Ectodermal cell (in vitro differentiated cells): ENCODE data around the gene CASKIN2.
A peak's percentile ranks its signal among the peaks of the same experiment; 100 is the strongest.

Experiments used
- H3K27ac ChIP-seq: 2 replicates; pipeline ENCODE4 v1.7.0; 2013; ENCODE audit warnings: mild to moderate bottlenecking, low read depth, low read length; ENCODE audit not compliant: insufficient read depth, poor library complexity, severe bottlenecking
- H3K27me3 ChIP-seq: 2 replicates; pipeline ENCODE4 v1.7.0; 2013; ENCODE audit warnings: mild to moderate bottlenecking, low read length; ENCODE audit not compliant: insufficient read depth, control insufficient read depth, poor library complexity, severe bottlenecking
- H3K36me3 ChIP-seq: one replicate; pipeline ENCODE4 v1.7.0; 2013; ENCODE audit warnings: low read length; ENCODE audit not compliant: control insufficient read depth, insufficient read depth
- H3K4me1 ChIP-seq: one replicate; pipeline ENCODE4 v1.7.0; 2013; ENCODE audit warnings: low read length; ENCODE audit not compliant: control insufficient read depth, insufficient read depth
- H3K4me3 ChIP-seq: 2 replicates; pipeline ENCODE4 v1.7.0; 2013; ENCODE audit warnings: low read depth, low read length, control low read depth; ENCODE audit not compliant: insufficient read depth
- H3K9me3 ChIP-seq: 2 replicates; pipeline ENCODE4 v1.7.0; 2013; ENCODE audit warnings: mild to moderate bottlenecking, low read length, moderate library complexity; ENCODE audit not compliant: control insufficient read depth
- WGBS, 2 experiments: methylation state at CpG; one replicate each; pipeline ENCODE4 v1.1.7; 2013; ENCODE audit warnings: missing lambda C conversion rate in 2 of 2; 5-methylcytosine and 5-hydroxymethylcytosine counted together

Gene CASKIN2

DNA sequence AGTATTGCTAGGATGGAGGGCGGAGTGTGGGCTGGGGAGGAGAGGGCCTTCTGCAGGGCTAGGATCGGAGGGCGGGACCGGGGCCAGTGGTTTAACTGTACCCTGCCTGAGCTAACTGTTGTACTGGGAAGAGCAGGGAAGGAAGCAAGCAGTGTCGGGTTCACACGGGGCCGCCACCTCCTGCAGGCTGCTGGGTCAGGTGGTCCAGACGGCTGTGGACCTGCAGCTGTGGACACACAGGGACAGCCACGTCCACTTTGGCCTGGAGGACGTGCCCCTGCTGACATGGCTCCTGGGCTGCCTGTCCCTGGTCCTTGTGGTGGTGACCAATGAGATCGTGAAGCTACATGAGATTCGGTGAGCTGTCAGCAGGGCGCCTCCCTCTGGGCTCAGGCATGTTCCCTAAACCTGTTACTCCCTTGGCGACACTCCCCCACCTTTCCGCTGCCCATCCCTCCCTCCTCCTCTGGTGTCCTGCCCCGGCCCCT is 16.6 kb downstream of the CASKIN2 start:
- WGBS, 2 experiments, result 79 to 81% methylated on average over 16 of the region's 16 CpGs
- H3K27me3 ChIP-seq, result no peaks in the 10 kb centered on the region
- no peak overlapping the region for H3K4me3 ChIP-seq
- H3K27ac ChIP-seq, result peak overlapping the region; percentile 44
- H3K4me1 ChIP-seq, result no peaks in the 10 kb centered on the region
- H3K36me3 ChIP-seq, result peaks cover 6% of the 10 kb centered on the region
- no peaks in the 10 kb centered on the region for H3K9me3 ChIP-seq

GRCh38 chr17:75498039-75498725 is 17.2 kb downstream of the CASKIN2 start:
- 92% methylated on average over 21 of the region's 21 CpGs for WGBS, 2 experiments
- H3K4me3 ChIP-seq, result no peak overlapping the region
- no peaks in the 10 kb centered on the region for H3K27me3 ChIP-seq
- H3K27ac ChIP-seq, result no peak overlapping the region
- no peaks in the 10 kb centered on the region for H3K9me3 ChIP-seq
- no peaks in the 10 kb centered on the region for H3K4me1 ChIP-seq
- peaks cover 11% of the 10 kb centered on the region for H3K36me3 ChIP-seq

GRCh38 chr17:75496005-75496404 is 19.3 kb downstream of the CASKIN2 start:
- 95 to 96% methylated on average over 11 of the region's 11 CpGs for WGBS, 2 experiments
- Histone ChIP-seq H3K27me3 (no peaks in the 10 kb centered on the region), H3K27ac (no peak overlapping the region), H3K36me3 (peaks cover 23% of the 10 kb centered on the region), H3K9me3 (no peaks in the 10 kb centered on the region), H3K4me3 (no peak overlapping the region), H3K4me1 (no peaks in the 10 kb centered on the region)

DNA sequence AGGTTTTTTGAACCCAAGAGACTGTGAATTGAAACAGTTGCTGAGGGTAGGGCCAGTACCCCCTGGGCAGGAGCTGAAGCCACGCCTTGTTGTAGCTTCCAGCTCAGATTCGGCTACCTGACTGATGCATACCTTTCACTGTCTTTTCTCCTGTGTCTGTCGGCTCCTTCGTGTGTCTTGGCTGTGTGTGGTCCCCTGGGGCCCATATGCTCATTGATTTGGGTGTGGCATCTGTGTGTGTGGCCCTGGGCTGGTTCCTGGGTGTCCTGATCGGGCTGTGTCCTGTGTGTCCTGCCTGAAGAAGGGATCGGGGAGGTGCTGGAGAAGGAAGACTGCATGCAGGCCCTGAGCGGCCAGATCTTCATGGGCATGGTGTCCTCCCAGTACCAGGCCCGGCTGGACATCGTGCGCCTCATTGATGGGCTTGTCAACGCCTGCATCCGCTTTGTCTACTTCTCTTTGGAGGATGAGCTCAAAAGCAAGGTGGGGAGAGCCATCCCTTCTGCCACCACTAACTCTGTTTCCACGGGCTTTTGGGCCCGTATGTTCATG is 20.9 kb downstream of the CASKIN2 start:
- WGBS, 2 experiments, result 94 to 96% methylated on average over 14 of the region's 14 CpGs
- Histone ChIP-seq H3K9me3 (no peaks in the 10 kb centered on the region), H3K4me3 (no peak overlapping the region), H3K27ac (no peak overlapping the region), H3K36me3 (peaks cover 22% of the 10 kb centered on the region), H3K27me3 (no peaks in the 10 kb centered on the region), H3K4me1 (no peaks in the 10 kb centered on the region)

DNA sequence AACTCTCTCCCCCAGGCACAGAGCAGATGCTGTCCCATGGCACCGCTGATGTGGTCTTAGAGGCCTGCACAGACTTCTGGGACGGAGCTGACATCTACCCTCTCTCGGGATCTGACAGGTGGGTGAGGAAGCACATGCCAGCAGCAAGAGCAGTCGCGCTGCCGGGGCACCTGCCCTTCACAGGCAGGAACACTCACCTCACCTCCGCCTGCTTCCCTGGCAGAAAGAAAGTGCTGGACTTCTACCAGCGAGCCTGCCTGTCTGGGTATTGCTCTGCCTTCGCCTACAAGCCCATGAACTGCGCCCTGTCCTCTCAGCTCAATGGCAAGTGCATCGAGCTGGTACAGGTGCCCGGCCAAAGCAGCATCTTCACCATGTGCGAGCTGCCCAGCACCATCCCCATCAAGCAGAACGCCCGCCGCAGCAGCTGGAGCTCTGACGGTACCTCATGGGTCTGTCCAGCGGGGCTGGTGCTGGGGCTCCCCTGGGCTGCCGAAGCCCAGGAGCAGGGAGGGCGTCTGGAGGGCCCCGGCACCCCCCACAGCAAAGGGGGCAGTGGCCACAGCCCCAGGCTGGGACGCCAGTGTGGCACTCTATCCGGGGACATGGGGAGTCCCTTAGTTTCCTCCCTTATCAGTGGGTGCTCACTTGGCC is 21.7 kb downstream of the CASKIN2 start:
- H3K27ac ChIP-seq, result no peak overlapping the region
- 93 to 95% methylated on average over 23 of the region's 23 CpGs for WGBS, 2 experiments
- H3K27me3 ChIP-seq, result no peaks in the 10 kb centered on the region
- no peaks in the 10 kb centered on the region for H3K9me3 ChIP-seq
- H3K4me3 ChIP-seq, result no peak overlapping the region
- H3K4me1 ChIP-seq, result no peaks in the 10 kb centered on the region
- H3K36me3 ChIP-seq, result peaks cover 18% of the 10 kb centered on the region

DNA sequence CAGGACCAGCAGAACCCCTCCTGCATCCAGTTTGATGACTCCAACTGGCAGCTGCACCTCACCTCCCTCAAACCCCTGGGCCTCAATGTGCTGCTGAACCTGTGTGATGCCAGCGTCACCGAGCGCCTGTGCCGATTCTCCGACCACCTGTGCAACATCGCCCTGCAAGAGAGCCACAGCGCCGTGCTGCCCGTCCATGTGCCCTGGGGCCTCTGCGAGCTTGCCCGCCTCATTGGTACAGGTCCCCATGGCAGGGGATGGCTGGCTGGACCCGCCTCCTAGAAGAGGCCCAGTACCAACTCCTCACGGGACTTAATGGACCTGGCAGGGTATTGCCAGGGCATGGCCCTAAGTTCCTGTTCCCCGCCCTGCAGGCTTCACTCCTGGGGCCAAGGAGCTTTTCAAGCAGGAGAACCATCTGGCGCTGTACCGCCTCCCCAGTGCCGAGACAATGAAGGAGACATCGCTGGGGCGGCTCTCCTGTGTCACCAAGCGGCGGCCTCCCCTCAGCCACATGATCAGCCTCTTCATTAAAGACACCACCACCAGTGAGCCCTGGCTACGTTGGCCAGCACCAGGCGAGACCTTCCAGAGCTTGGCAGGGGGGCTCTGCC is 22.7 kb downstream of the CASKIN2 start:
- peaks cover 18% of the 10 kb centered on the region for H3K36me3 ChIP-seq
- H3K4me3 ChIP-seq, result no peak overlapping the region
- H3K9me3 ChIP-seq, result no peaks in the 10 kb centered on the region
- WGBS, 2 experiments, result 91 to 92% methylated on average over 23 of the region's 23 CpGs
- H3K27ac ChIP-seq, result no peak overlapping the region
- no peaks in the 10 kb centered on the region for H3K4me1 ChIP-seq
- H3K27me3 ChIP-seq, result no peaks in the 10 kb centered on the region

GRCh38 chr17:75491680-75492079 is 23.7 kb downstream of the CASKIN2 start:
- H3K36me3 ChIP-seq, result peaks cover 18% of the 10 kb centered on the region
- H3K27ac ChIP-seq, result no peak overlapping the region
- no peaks in the 10 kb centered on the region for H3K4me1 ChIP-seq
- no peaks in the 10 kb centered on the region for H3K27me3 ChIP-seq
- H3K4me3 ChIP-seq, result no peak overlapping the region
- WGBS, 2 experiments, result 93 to 94% methylated on average over 15 of the region's 15 CpGs
- H3K9me3 ChIP-seq, result no peaks in the 10 kb centered on the region

DNA sequence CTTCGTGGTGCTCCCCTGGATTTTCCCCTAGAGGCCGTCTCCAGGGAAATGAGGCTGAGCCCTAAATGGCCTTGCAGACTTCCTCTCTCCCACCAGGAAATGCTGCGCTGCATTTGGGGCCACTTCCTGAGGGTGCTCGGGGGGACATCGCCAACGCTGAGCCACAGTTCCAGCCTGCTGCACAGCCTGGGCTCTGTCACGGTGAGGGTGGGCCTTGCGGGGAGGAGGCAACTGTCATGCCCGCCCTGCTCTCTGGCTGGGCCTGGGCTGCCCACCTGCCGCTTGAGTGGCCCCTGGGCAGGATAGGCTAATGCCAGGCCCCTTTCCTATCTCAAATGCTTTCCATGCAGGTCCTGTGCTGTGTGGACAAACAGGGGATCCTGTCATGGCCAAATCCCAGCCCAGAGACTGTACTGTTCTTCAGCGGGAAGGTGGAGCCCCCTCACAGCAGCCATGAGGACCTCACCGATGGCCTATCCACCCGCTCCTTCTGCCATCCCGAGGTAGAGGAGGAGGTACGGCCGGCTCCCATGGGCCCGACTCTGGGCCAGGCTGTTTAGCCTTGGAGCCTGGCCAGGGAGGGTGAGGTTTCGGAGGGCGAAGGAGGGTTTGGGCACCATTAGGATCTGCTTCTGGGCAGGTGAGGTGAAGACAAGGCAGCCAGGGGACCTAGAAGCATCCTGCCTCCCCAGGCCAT is 24.2 kb downstream of the CASKIN2 start:
- H3K27me3 ChIP-seq, result no peaks in the 10 kb centered on the region
- no peak overlapping the region for H3K4me3 ChIP-seq
- H3K36me3 ChIP-seq, result peaks cover 18% of the 10 kb centered on the region
- H3K4me1 ChIP-seq, result no peaks in the 10 kb centered on the region
- WGBS, 2 experiments, result 95 to 97% methylated on average over 19 of the region's 19 CpGs
- H3K27ac ChIP-seq, result no peak overlapping the region
- no peaks in the 10 kb centered on the region for H3K9me3 ChIP-seq

DNA sequence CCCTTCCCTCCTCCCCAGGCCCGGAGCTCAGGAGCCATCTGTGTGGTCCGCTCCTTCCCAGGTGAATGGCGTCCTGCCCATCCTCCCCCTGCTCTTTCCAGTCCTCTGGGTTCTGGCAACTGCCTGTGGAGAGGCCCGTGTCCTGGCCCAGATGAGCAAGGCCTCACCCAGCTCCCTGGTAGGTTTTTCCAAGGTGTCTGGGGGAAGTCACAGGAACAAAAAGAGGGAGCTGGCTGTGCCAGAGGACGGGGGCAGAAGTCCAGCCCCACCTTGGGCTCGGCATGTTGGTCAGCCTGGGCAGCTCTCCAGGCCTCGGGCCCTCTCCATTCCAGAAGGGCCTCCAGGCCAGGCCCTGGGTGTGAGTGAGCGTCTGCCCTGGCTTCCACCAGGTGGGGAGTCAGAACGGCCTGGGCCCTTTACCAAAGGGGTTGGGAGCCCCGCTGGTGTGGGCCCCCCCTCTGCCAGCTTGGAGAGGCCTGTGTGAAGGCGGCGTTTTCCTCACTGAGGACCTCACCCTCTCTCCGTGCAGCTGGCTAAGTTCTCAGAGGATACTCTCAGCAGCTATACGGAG is 25.1 kb downstream of the CASKIN2 start:
- peaks cover 18% of the 10 kb centered on the region for H3K36me3 ChIP-seq
- no peaks in the 10 kb centered on the region for H3K27me3 ChIP-seq
- no peaks in the 10 kb centered on the region for H3K4me1 ChIP-seq
- H3K4me3 ChIP-seq, result no peak overlapping the region
- no peak overlapping the region for H3K27ac ChIP-seq
- WGBS, 2 experiments, result 92 to 93% methylated on average over 14 of the region's 14 CpGs
- no peaks in the 10 kb centered on the region for H3K9me3 ChIP-seq
